Endothelial cell (in vitro differentiated cells): ENCODE measurements around the gene LCP2. TPM values are rescaled to one million over a fixed set of nuclear protein-coding genes. Genes with fewer than 3 reads are reported as not detected.

Source experiments
- DNase-seq: peaks from one replicate; pipeline ENCODE4 v3.0.0; 2021; ENCODE audit warnings: low spot score
- H3K27ac Mint-ChIP-seq: one replicate; pipeline ENCODE4 v1.8.0; 2021; ENCODE audit warnings: mixed read lengths, inconsistent platforms; ENCODE audit not compliant: unreplicated experiment
- H3K27me3 Mint-ChIP-seq: one replicate; pipeline ENCODE4 v1.8.0; 2021; ENCODE audit warnings: mild to moderate bottlenecking, moderate library complexity, mixed read lengths, inconsistent platforms; ENCODE audit not compliant: unreplicated experiment
- H3K36me3 Mint-ChIP-seq: one replicate; pipeline ENCODE4 v1.8.0; 2021; ENCODE audit warnings: mild to moderate bottlenecking, low read depth, mixed read lengths, inconsistent platforms; ENCODE audit not compliant: unreplicated experiment
- H3K4me1 Mint-ChIP-seq: one replicate; pipeline ENCODE4 v1.8.0; 2021; ENCODE audit warnings: mild to moderate bottlenecking, mixed read lengths, inconsistent platforms; ENCODE audit not compliant: unreplicated experiment
- H3K4me3 Mint-ChIP-seq: one replicate; pipeline ENCODE4 v1.8.0; 2021; ENCODE audit warnings: mild to moderate bottlenecking, mixed read lengths, inconsistent platforms; ENCODE audit not compliant: unreplicated experiment
- H3K9me3 Mint-ChIP-seq: one replicate; pipeline ENCODE4 v1.8.0; 2021; ENCODE audit warnings: mixed read lengths, inconsistent platforms; ENCODE audit not compliant: unreplicated experiment
- CTCF ChIP-seq: fragments of 200-600 bp; sonication (generic); IDR thresholded peaks from one replicate; pipeline ENCODE4 v1.5.0; 2021; ENCODE audit warnings: antibody characterized with exemption; ENCODE audit not compliant: unreplicated experiment
- total RNA-seq: library from RNA; stranded (reverse); fragmentation: NEBNext Ultra II Directional; extraction: Animal tissue kit (Norgen Biotek cat#: 25700); gene quantifications from one replicate; pipeline ENCODE4 v1.2.1, GENCODE V29; 2021; ENCODE audit not compliant: unreplicated experiment

The LCP2 gene
- total RNA-seq, 1 donor from 2014 or later = 13.8 TPM

- no peak for TF ChIP-seq CTCF
- H3K36me3 Mint-ChIP-seq = no peaks in the 10 kb centered on the region
- no peaks in the 10 kb centered on the region for H3K4me1 Mint-ChIP-seq
- DNase-seq = no peak
- no peaks in the 10 kb centered on the region for H3K9me3 Mint-ChIP-seq
- H3K27ac Mint-ChIP-seq = no peak overlapping the region
- no peaks in the 10 kb centered on the region for H3K27me3 Mint-ChIP-seq
- no peak overlapping the region for H3K4me3 Mint-ChIP-seq
Measured at GRCh38 chr5:170313344-170313743, 15.8 kb upstream of the LCP2 start.

GRCh38 chr5:170312666-170313065 lies 15.1 kb upstream of the LCP2 start:
- H3K36me3 Mint-ChIP-seq = no peaks in the 10 kb centered on the region
- no peaks in the 10 kb centered on the region for H3K27me3 Mint-ChIP-seq
- H3K9me3 Mint-ChIP-seq = no peaks in the 10 kb centered on the region
- TF ChIP-seq CTCF = no peak
- no peaks in the 10 kb centered on the region for H3K4me1 Mint-ChIP-seq
- no peak overlapping the region for H3K27ac Mint-ChIP-seq
- no peak overlapping the region for H3K4me3 Mint-ChIP-seq
- DNase-seq = no peak

- Mint-ChIP-seq H3K36me3 (no peaks in the 10 kb centered on the region), H3K4me1 (no peaks in the 10 kb centered on the region), H3K27me3 (no peaks in the 10 kb centered on the region), H3K9me3 (no peaks in the 10 kb centered on the region), H3K4me3 (no peak overlapping the region), H3K27ac (no peak overlapping the region)
- no peak for DNase-seq
- no peak for TF ChIP-seq CTCF
Measured at GRCh38 chr5:170312301-170312595, 14.7 kb upstream of the LCP2 start.

- no peak overlapping the region for H3K27ac Mint-ChIP-seq
- DNase-seq = no peak
- no peaks in the 10 kb centered on the region for H3K27me3 Mint-ChIP-seq
- H3K36me3 Mint-ChIP-seq = no peaks in the 10 kb centered on the region
- no peaks in the 10 kb centered on the region for H3K9me3 Mint-ChIP-seq
- TF ChIP-seq CTCF = no peak
- H3K4me3 Mint-ChIP-seq = no peak overlapping the region
- no peaks in the 10 kb centered on the region for H3K4me1 Mint-ChIP-seq
Measured at GRCh38 chr5:170311511-170312300, 14.1 kb upstream of the LCP2 start.

GRCh38 chr5:170310256-170310926 lies 12.8 kb upstream of the LCP2 start:
- DNase-seq = no peak

More at GRCh38 chr5:170310256-170310926, 12.8 kb upstream of the LCP2 start:
- no peaks in the 10 kb centered on the region for H3K27me3 Mint-ChIP-seq
- TF ChIP-seq CTCF = no peak
- no peak overlapping the region for H3K27ac Mint-ChIP-seq
- no peaks in the 10 kb centered on the region for H3K9me3 Mint-ChIP-seq
- no peaks in the 10 kb centered on the region for H3K4me1 Mint-ChIP-seq
- no peak overlapping the region for H3K4me3 Mint-ChIP-seq
- no peaks in the 10 kb centered on the region for H3K36me3 Mint-ChIP-seq
